GM12892 (cell line): ENCODE results near the gene MX2.

Source experiments
- POLR2A ChIP-seq: IDR thresholded peaks from 2 replicates; pipeline ENCODE4 v1.6.1; 2011; ENCODE audit warnings: low read depth, low read length, control low read depth
- POLR2AphosphoS5 ChIP-seq: IDR thresholded peaks from 2 replicates; pipeline ENCODE4 v1.6.1; 2011; ENCODE audit warnings: low read depth, low read length, control low read depth
- TAF1 ChIP-seq: IDR thresholded peaks from 2 replicates; pipeline ENCODE4 v1.6.1; 2011; ENCODE audit warnings: low read depth, mild to moderate bottlenecking, control low read depth, low read length, borderline replicate concordance

DNA sequence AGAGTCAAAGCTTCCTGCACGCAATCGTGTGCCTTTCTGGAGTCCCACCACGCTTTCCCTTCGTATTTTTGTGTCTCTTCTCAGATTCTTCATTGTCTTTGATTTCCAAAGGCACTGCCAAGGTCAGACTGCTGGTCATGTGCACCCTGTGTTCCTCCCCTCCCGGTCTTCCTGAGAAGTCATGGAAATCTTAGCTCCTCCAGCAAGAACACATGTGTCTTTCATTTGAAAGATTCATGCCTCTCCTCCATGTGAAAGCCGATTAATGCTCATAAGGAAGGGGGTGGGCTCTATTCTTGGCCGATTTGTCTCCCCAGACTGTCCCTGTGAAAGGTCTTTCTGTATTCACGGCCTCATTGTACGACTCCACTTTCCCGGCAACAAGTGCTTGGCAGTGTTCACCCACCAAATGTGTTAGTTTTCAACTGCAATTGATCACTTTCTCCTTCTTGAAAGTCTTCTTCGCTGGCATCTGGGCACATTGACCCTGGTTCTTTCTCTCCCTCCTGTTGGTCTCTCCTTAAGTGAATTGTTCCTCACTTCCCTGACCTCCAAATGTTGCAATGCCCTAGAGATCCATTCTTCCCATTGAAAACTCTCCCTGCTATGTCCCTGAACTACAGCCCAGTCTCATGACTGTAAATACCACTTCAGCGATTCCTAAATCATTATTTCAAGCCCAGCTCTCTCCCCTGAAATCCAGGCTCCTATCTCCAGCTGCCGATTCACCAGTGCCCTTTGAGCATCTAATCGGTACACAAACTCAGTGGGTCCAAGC, 25.4 kb downstream of the MX2 start:
- TF ChIP-seq POLR2A (no peak), TAF1 (no peak), POLR2AphosphoS5 (no peak)
